Mesenchymal stem cell (in vitro differentiated cells and primary cell): ENCODE measurements around the gene SSNA1.

Source experiments
- DNase-seq: peaks from one replicate; pipeline ENCODE4 v3.0.0-alpha.2; 2013
- H2AFZ ChIP-seq: one replicate; pipeline ENCODE4 v1.6.1; 2013; ENCODE audit warnings: low read depth, mild to moderate bottlenecking, control low read depth, inconsistent platforms, low read length, moderate library complexity
- H2AK5ac ChIP-seq: 2 replicates; pipeline ENCODE4 v1.6.1; 2013; ENCODE audit warnings: low read length, moderate library complexity, mild to moderate bottlenecking, inconsistent platforms; ENCODE audit not compliant: severe bottlenecking
- H2BK120ac ChIP-seq: one replicate; pipeline ENCODE4 v1.6.1; 2013; ENCODE audit warnings: low read depth, mild to moderate bottlenecking, inconsistent platforms, low read length, moderate library complexity
- H2BK12ac ChIP-seq, 2 experiments: one replicate each; pipeline ENCODE4 v1.6.1; 2013; ENCODE audit warnings: inconsistent platforms in 2 of 2, low read length in 2 of 2, mild to moderate bottlenecking in 2 of 2, moderate library complexity in 2 of 2, control low read depth in 1 of 2
- H2BK15ac ChIP-seq: one replicate; pipeline ENCODE4 v1.6.1; 2013; ENCODE audit warnings: mild to moderate bottlenecking, low read depth, inconsistent platforms; ENCODE audit not compliant: poor library complexity, severe bottlenecking
- H2BK5ac ChIP-seq: 2 replicates; pipeline ENCODE4 v1.6.1; 2013; ENCODE audit warnings: low read depth, mild to moderate bottlenecking, low read length, control low read depth, inconsistent platforms; ENCODE audit not compliant: poor library complexity, severe bottlenecking
- H3K14ac ChIP-seq, 2 experiments: one replicate each; pipeline ENCODE4 v1.6.1; 2013; ENCODE audit warnings: inconsistent platforms in 2 of 2, low read length in 2 of 2, control low read depth in 1 of 2, mild to moderate bottlenecking in 1 of 2, moderate library complexity in 1 of 2
- H3K18ac ChIP-seq, 2 experiments: one replicate each; pipeline ENCODE4 v1.6.1; 2013; ENCODE audit warnings: inconsistent platforms in 2 of 2, low read length in 2 of 2, control low read depth in 1 of 2, low read depth in 1 of 2, mild to moderate bottlenecking in 1 of 2
- H3K23ac ChIP-seq, 2 experiments: one replicate each; pipeline ENCODE4 v1.6.1; 2013; ENCODE audit warnings: inconsistent platforms in 2 of 2, low read length in 2 of 2, mild to moderate bottlenecking in 2 of 2, moderate library complexity in 2 of 2, control low read depth in 1 of 2
- H3K27ac ChIP-seq: 2 replicates; pipeline ENCODE4 v1.5.1; 2013; ENCODE audit warnings: mild to moderate bottlenecking, moderate library complexity, low read length, control low read depth, inconsistent platforms; ENCODE audit not compliant: poor library complexity, severe bottlenecking
- H3K27me3 ChIP-seq, 2 experiments: 2 replicates each; pipeline versions ENCODE4 v1.6.1 to v1.7.0; 2013; ENCODE audit warnings: low read length in 2 of 2, mild to moderate bottlenecking in 2 of 2, moderate library complexity in 2 of 2, control low read depth in 1 of 2, inconsistent platforms in 1 of 2; ENCODE audit not compliant: control insufficient read depth in 1 of 2, insufficient read depth in 1 of 2
- H3K36me3 ChIP-seq, 2 experiments: 2 replicates each; pipeline versions ENCODE4 v1.6.1 to v1.7.0; 2013; ENCODE audit warnings: low read length in 2 of 2, control low read depth in 1 of 2, inconsistent platforms in 1 of 2, low read depth in 1 of 2, mild to moderate bottlenecking in 1 of 2; ENCODE audit not compliant: insufficient read depth in 2 of 2, control insufficient read depth in 1 of 2
- H3K4ac ChIP-seq, 2 experiments: one replicate each; pipeline ENCODE4 v1.6.1; 2013; ENCODE audit warnings: inconsistent platforms in 2 of 2, low read length in 2 of 2, mild to moderate bottlenecking in 2 of 2, moderate library complexity in 2 of 2, control low read depth in 1 of 2, low read depth in 1 of 2
- H3K4me1 ChIP-seq: 2 replicates; pipeline ENCODE4 v1.6.1; 2013; ENCODE audit warnings: low read depth, low read length, control low read depth; ENCODE audit not compliant: control insufficient read depth, insufficient read depth
- H3K4me2 ChIP-seq: 2 replicates; pipeline ENCODE4 v1.6.1; 2013; ENCODE audit warnings: low read length, mild to moderate bottlenecking, inconsistent platforms; ENCODE audit not compliant: poor library complexity, severe bottlenecking
- H3K4me3 ChIP-seq, 2 experiments: 2 replicates each; pipeline versions ENCODE4 v1.5.1 to v1.7.0; 2013; ENCODE audit warnings: low read length in 2 of 2, mild to moderate bottlenecking in 2 of 2, control low read depth in 1 of 2, low read depth in 1 of 2; ENCODE audit not compliant: insufficient read depth in 1 of 2
- H3K79me1 ChIP-seq: replicated peaks from 2 replicates; pipeline ENCODE4 v1.6.1; 2013; ENCODE audit warnings: mild to moderate bottlenecking, control low read depth, low read length, inconsistent platforms; ENCODE audit not compliant: poor library complexity, severe bottlenecking
- H3K9ac ChIP-seq: 2 replicates; pipeline ENCODE4 v1.7.0; 2013; ENCODE audit warnings: mild to moderate bottlenecking, low read length, moderate library complexity
- H3K9me3 ChIP-seq: 2 replicates; pipeline ENCODE4 v1.7.0; 2013; ENCODE audit warnings: mild to moderate bottlenecking, low read length; ENCODE audit not compliant: control insufficient read depth
- H4K8ac ChIP-seq: one replicate; pipeline ENCODE4 v1.6.1; 2013; ENCODE audit warnings: inconsistent platforms, mild to moderate bottlenecking, low read length, moderate library complexity
- H4K91ac ChIP-seq: one replicate; pipeline ENCODE4 v1.6.1; 2013; ENCODE audit warnings: mild to moderate bottlenecking, low read length, inconsistent platforms
- WGBS: methylation state at CpG from one replicate; pipeline ENCODE4 v1.1.7; 2013; ENCODE audit warnings: mixed read lengths; 5-methylcytosine and 5-hydroxymethylcytosine counted together

Gene SSNA1

GRCh38 chr9:137235424-137236237 is 47.2 kb downstream of the SSNA1 start:
- no peak for DNase-seq
- H3K23ac ChIP-seq: no peak overlapping the region
- no peak overlapping the region for H3K4ac ChIP-seq
- no peak overlapping the region for H3K4me3 ChIP-seq
- H2BK5ac ChIP-seq: no peak overlapping the region
- H3K18ac ChIP-seq: no peak overlapping the region
- no peak overlapping the region for H3K4me2 ChIP-seq
- no peaks in the 10 kb centered on the region for H3K9me3 ChIP-seq
- H2BK12ac ChIP-seq: no peak overlapping the region
- no peak overlapping the region for H4K8ac ChIP-seq
- no peak overlapping the region for H3K27ac ChIP-seq
- H3K79me1 ChIP-seq: peaks cover 21% of the 10 kb centered on the region
- H3K4me1 ChIP-seq: peaks cover 36% of the 10 kb centered on the region
- peaks cover 0 to 3% of the 10 kb centered on the region in 2 experiments for H3K36me3 ChIP-seq
- H4K91ac ChIP-seq: no peak overlapping the region
- no peak overlapping the region for H3K9ac ChIP-seq
- no peak overlapping the region for H2BK15ac ChIP-seq
- no peak overlapping the region for H2BK120ac ChIP-seq
- 84% methylated on average over 35 of the region's 35 CpGs for WGBS
- H2AK5ac ChIP-seq: no peak overlapping the region
- peaks cover 0 to 46% of the 10 kb centered on the region in 2 experiments for H3K27me3 ChIP-seq
- no peak overlapping the region for H2AFZ ChIP-seq
- H3K14ac ChIP-seq: no peak overlapping the region

- Histone ChIP-seq H2BK5ac (no peak overlapping the region), H3K4me3 (peak overlapping the region in 1 of 2 experiments; percentile 21), H2BK120ac (no peak overlapping the region), H3K27me3 (peaks cover 0 to 38% of the 10 kb centered on the region in 2 experiments), H3K79me1 (peaks cover 21% of the 10 kb centered on the region), H4K91ac (peak overlapping the region; percentile 74), H4K8ac (peak overlapping the region; percentile 52), H3K27ac (no peak overlapping the region), H3K4me1 (peaks cover 34% of the 10 kb centered on the region), H2BK12ac (peak overlapping the region in 1 of 2 experiments; percentile 85), H2AFZ (peak overlapping the region; percentile 57), H2BK15ac (no peak overlapping the region), H3K9ac (no peak overlapping the region), H3K36me3 (peaks cover 0 to 3% of the 10 kb centered on the region in 2 experiments), H3K9me3 (no peaks in the 10 kb centered on the region), H3K23ac (no peak overlapping the region), H3K4ac (peak overlapping the region in 1 of 2 experiments; percentile 42), H3K14ac (no peak overlapping the region), H3K4me2 (peak overlapping the region; percentile 49), H2AK5ac (no peak overlapping the region), H3K18ac (peak overlapping the region in 1 of 2 experiments; percentile 89)
- DNase-seq: peak; percentile 83
- 23% methylated on average over 29 of the region's 31 CpGs for WGBS
Measured at GRCh38 chr9:137236238-137236935, 47.9 kb downstream of the SSNA1 start.

GRCh38 chr9:137236936-137237421 is 48.5 kb downstream of the SSNA1 start:
- Histone ChIP-seq H3K36me3 (peaks cover 3 to 7% of the 10 kb centered on the region in 2 experiments), H2BK5ac (no peak overlapping the region), H3K4me3 (no peak overlapping the region), H2BK120ac (no peak overlapping the region), H3K9ac (no peak overlapping the region), H3K79me1 (peaks cover 21% of the 10 kb centered on the region), H2AFZ (peak overlapping the region; percentile 57), H3K18ac (peak overlapping the region in 1 of 2 experiments; percentile 89), H2BK12ac (peak overlapping the region in 1 of 2 experiments; percentile 85), H2BK15ac (no peak overlapping the region), H3K4me2 (peak overlapping the region; percentile 49), H3K27me3 (peaks cover 0 to 32% of the 10 kb centered on the region in 2 experiments), H4K8ac (peak overlapping the region; percentile 52), H3K4ac (peak overlapping the region in 1 of 2 experiments; percentile 42), H4K91ac (peak overlapping the region; percentile 74), H3K4me1 (peaks cover 34% of the 10 kb centered on the region), H3K9me3 (no peaks in the 10 kb centered on the region), H3K14ac (no peak overlapping the region), H3K23ac (no peak overlapping the region), H3K27ac (no peak overlapping the region), H2AK5ac (peak overlapping the region; percentile 5)
- no peak for DNase-seq
- 79% methylated on average over 11 of the region's 11 CpGs for WGBS
